Suppressor macrophage treated with lipopolysaccharide for 1 hour (primary cell): ENCODE measurements around the gene HECW1.
"Not testable (repeated sequence)": the region's sequence is repeated elsewhere in the genome, so short reads cannot be mapped to it uniquely, and the experiment has no call there.

Experiments
- DNase-seq, 3 donors: peaks; one replicate each; pipeline ENCODE4 v3.0.0-alpha.2; 2020 to 2022

Gene HECW1

GRCh38 chr7:43481902-43482678, 369.6 kb downstream of the HECW1 start:
- no peak for DNase-seq

GRCh38 chr7:43482679-43483252, 370.3 kb downstream of the HECW1 start:
- DNase-seq: no peak

- peak; percentile 52 to 67 (median 64) for DNase-seq
Observed at GRCh38 chr7:43484678-43485395, 372.4 kb downstream of the HECW1 start.

GRCh38 chr7:43485580-43485979, 373.1 kb downstream of the HECW1 start:
- no peak for DNase-seq

GRCh38 chr7:43486008-43486407, 373.6 kb downstream of the HECW1 start:
- not testable (repeated sequence) for DNase-seq

- DNase-seq: no peak
Observed at GRCh38 chr7:43486634-43487033, 374.2 kb downstream of the HECW1 start.

- DNase-seq: no peak
Observed at GRCh38 chr7:43487731-43488073, 375.3 kb downstream of the HECW1 start.

- no peak for DNase-seq
Observed at GRCh38 chr7:43489257-43489656, 376.8 kb downstream of the HECW1 start.

GRCh38 chr7:43490016-43490415, 377.6 kb downstream of the HECW1 start:
- no peak for DNase-seq

- DNase-seq: no peak
Observed at GRCh38 chr7:43491123-43491522, 378.7 kb downstream of the HECW1 start.

- DNase-seq: no peak
Observed at GRCh38 chr7:43491984-43492383, 379.5 kb downstream of the HECW1 start.

- DNase-seq: no peak
Observed at GRCh38 chr7:43492896-43493295, 380.4 kb downstream of the HECW1 start.

- no peak for DNase-seq
Observed at GRCh38 chr7:43495572-43495971, 383.1 kb downstream of the HECW1 start.

- no peak for DNase-seq
Observed at GRCh38 chr7:43496596-43496995, 384.1 kb downstream of the HECW1 start.

- DNase-seq: no peak
Observed at GRCh38 chr7:43501870-43502269, 389.4 kb downstream of the HECW1 start.

GRCh38 chr7:43502941-43503340, 390.5 kb downstream of the HECW1 start:
- no peak for DNase-seq

GRCh38 chr7:43505412-43505811, 393.0 kb downstream of the HECW1 start:
- no peak for DNase-seq

GRCh38 chr7:43506460-43506859, 394.0 kb downstream of the HECW1 start:
- DNase-seq: no peak

- no peak for DNase-seq
Observed at GRCh38 chr7:43508461-43508860, 396.0 kb downstream of the HECW1 start.

- no peak for DNase-seq
Observed at GRCh38 chr7:43509906-43510305, 397.5 kb downstream of the HECW1 start.

GRCh38 chr7:43511029-43511428, 398.6 kb downstream of the HECW1 start:
- DNase-seq: no peak

GRCh38 chr7:43511769-43512515, 399.5 kb downstream of the HECW1 start:
- no peak for DNase-seq

GRCh38 chr7:43513251-43513650, 400.8 kb downstream of the HECW1 start:
- DNase-seq: peak; percentile 67 to 87 (median 75)
